OCI-LY7 (cell line): ENCODE data around the gene MT1HL1. TPM values are rescaled to one million over a fixed set of nuclear protein-coding genes. Genes with fewer than 3 reads are reported as not detected.

Source experiments
- BruUV-seq: library from RNA; stranded (reverse); fragments of 400-500 nt; replicated peaks from 2 replicates; lab custom pipeline; 2021; lab: Mats Ljungman, UMichigan
- CTCF ChIA-PET: fragments of 300-600 bp; sonication (Branson Sonifier 250); formaldehyde crosslinking; loops from one replicate; lab custom pipeline; 2022; ENCODE audit warnings: antibody characterized with exemption; ENCODE audit not compliant: unreplicated experiment; lab: Charles Lee
- POLR2A ChIA-PET: fragments of 300-600 bp; sonication (Branson Sonifier 250); formaldehyde crosslinking; loops from one replicate; lab custom pipeline; 2022; ENCODE audit warnings: antibody characterized with exemption; lab: Charles Lee
- DNase-seq: peaks from one replicate; pipeline ENCODE4 v3.0.0-alpha.2; 2015; ENCODE audit warnings: low spot score
- H2AFZ ChIP-seq: fragments of 200-600 bp; sonication (generic), shearing (Covaris generic); 2 replicates; pipeline ENCODE4 v1.6.1; 2014; ENCODE audit warnings: mild to moderate bottlenecking, antibody characterized with exemption, low read length, moderate library complexity
- H3K27ac ChIP-seq: fragments of 200-600 bp; sonication (generic); 2 replicates; pipeline ENCODE4 v1.5.1; 2014; ENCODE audit warnings: mixed run types, low read depth, mild to moderate bottlenecking, moderate library complexity, low read length, inconsistent platforms; ENCODE audit not compliant: poor library complexity, severe bottlenecking
- H3K36me3 ChIP-seq: fragments of 200-600 bp; sonication (generic); 2 replicates; pipeline ENCODE4 v1.6.1; 2014; ENCODE audit warnings: mild to moderate bottlenecking, antibody characterized with exemption, low read length, moderate library complexity, mixed read lengths; ENCODE audit not compliant: insufficient read depth
- H3K4me1 ChIP-seq: fragments of 200-600 bp; sonication (generic); 2 replicates; pipeline ENCODE4 v1.5.1; 2014; ENCODE audit warnings: mild to moderate bottlenecking, low read length; ENCODE audit not compliant: insufficient read depth, poor library complexity, severe bottlenecking
- H3K4me2 ChIP-seq: fragments of 200-600 bp; sonication (generic); 2 replicates; pipeline ENCODE4 v1.6.1; 2014; ENCODE audit warnings: mild to moderate bottlenecking, low read length
- H3K4me3 ChIP-seq: fragments of 200-600 bp; sonication (generic); 2 replicates; pipeline ENCODE4 v1.5.1; 2014; ENCODE audit warnings: mild to moderate bottlenecking, low read depth, low read length; ENCODE audit not compliant: poor library complexity, severe bottlenecking
- H3K79me2 ChIP-seq: fragments of 200-600 bp; sonication (generic); 2 replicates; pipeline ENCODE4 v1.6.1; 2016; ENCODE audit warnings: low read depth, mild to moderate bottlenecking, low read length, moderate library complexity, mixed read lengths; ENCODE audit not compliant: insufficient read depth
- H3K9me2 ChIP-seq: fragments of 200-600 bp; sonication (generic); 2 replicates; pipeline ENCODE4 v1.6.1; 2016; ENCODE audit warnings: mild to moderate bottlenecking, low read length, mixed read lengths; ENCODE audit not compliant: insufficient read depth
- H3K9me3 ChIP-seq: fragments of 200-600 bp; sonication (generic); 2 replicates; pipeline ENCODE4 v1.6.1; 2014; ENCODE audit warnings: mild to moderate bottlenecking, mixed run types, low read length, mixed read lengths
- H4K20me1 ChIP-seq: fragments of 200-600 bp; sonication (generic); 2 replicates; pipeline ENCODE4 v1.6.1; 2014; ENCODE audit warnings: mild to moderate bottlenecking, antibody characterized with exemption, low read length, moderate library complexity, mixed read lengths; ENCODE audit not compliant: insufficient read depth
- EZH2phosphoT487 ChIP-seq: fragments of 200-600 bp; sonication (generic); IDR thresholded peaks from 2 replicates; pipeline ENCODE4 v1.6.1; 2018; ENCODE audit warnings: low read depth, borderline replicate concordance, mild to moderate bottlenecking, mixed run types, antibody characterized with exemption, low read length, moderate library complexity, mixed read lengths
- intact Hi-C: fragments of 100-400 bp; cut with micrococcal nuclease; formaldehyde crosslinking; loops from one replicate; pipeline ENCODE4 v1.10.0; 2022; ENCODE audit not compliant: unreplicated experiment
- total RNA-seq, 2 experiments: library from RNA; depleted of rRNA in 1 of 2; stranded (reverse); fragments of >200 nt in 1 of 2; shearing (Covaris generic) in 1 of 2; gene quantifications; 2 replicates each; pipeline ENCODE4 v1.2.3, GENCODE V29; 2014 to 2022
- TF ChIP-seq, protein P1 (sequence below): fragments of 200-600 bp; sonication (generic); conservative IDR thresholded peaks from 2 replicates; pipeline ENCODE4 v1.5.1; 2014; ENCODE audit warnings: mild to moderate bottlenecking, antibody characterized with exemption, low read length, moderate library complexity, mixed read lengths

MT1HL1 gene
- total RNA-seq, 2 experiments from 2014 or later = not detected

DNA sequence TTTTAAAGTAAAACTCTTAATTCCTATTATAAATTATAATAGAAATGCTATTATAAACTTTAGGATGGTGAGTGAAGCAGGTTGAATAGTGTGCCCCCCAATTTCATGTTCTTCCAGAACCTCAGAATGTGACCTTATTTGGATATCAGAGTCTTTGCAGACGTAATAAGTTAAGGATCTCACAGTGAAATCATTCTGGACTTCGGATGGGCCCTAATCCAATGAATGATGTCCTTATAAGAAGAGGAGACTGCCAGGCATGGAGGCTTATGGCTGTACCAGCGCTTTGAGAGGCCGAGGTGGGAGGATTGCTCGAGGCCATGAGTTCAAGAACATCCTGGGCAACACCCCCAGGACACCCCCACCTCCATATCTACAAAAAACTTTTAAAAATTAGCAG, 9.4 kb upstream of the MT1HL1 start:
- intact Hi-C loops = no loop called here
- Histone ChIP-seq H3K9me2 (no peaks in the 10 kb centered on the region), H3K27ac (no peak overlapping the region), H2AFZ (no peak overlapping the region), H3K4me1 (no peaks in the 10 kb centered on the region), H3K36me3 (no peaks in the 10 kb centered on the region), H4K20me1 (no peaks in the 10 kb centered on the region), H3K9me3 (no peaks in the 10 kb centered on the region), H3K79me2 (no peaks in the 10 kb centered on the region), H3K4me3 (no peak overlapping the region), H3K4me2 (no peak overlapping the region)
- DNase-seq = no peak
- ChIA-PET POLR2A (no interaction called here), CTCF (no interaction called here)
- BruUV-seq = no TSS peak
- no peak for TF ChIP-seq EZH2phosphoT487
- TF ChIP-seq, protein P1, sequence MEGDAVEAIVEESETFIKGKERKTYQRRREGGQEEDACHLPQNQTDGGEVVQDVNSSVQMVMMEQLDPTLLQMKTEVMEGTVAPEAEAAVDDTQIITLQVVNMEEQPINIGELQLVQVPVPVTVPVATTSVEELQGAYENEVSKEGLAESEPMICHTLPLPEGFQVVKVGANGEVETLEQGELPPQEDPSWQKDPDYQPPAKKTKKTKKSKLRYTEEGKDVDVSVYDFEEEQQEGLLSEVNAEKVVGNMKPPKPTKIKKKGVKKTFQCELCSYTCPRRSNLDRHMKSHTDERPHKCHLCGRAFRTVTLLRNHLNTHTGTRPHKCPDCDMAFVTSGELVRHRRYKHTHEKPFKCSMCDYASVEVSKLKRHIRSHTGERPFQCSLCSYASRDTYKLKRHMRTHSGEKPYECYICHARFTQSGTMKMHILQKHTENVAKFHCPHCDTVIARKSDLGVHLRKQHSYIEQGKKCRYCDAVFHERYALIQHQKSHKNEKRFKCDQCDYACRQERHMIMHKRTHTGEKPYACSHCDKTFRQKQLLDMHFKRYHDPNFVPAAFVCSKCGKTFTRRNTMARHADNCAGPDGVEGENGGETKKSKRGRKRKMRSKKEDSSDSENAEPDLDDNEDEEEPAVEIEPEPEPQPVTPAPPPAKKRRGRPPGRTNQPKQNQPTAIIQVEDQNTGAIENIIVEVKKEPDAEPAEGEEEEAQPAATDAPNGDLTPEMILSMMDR = no peak

DNA sequence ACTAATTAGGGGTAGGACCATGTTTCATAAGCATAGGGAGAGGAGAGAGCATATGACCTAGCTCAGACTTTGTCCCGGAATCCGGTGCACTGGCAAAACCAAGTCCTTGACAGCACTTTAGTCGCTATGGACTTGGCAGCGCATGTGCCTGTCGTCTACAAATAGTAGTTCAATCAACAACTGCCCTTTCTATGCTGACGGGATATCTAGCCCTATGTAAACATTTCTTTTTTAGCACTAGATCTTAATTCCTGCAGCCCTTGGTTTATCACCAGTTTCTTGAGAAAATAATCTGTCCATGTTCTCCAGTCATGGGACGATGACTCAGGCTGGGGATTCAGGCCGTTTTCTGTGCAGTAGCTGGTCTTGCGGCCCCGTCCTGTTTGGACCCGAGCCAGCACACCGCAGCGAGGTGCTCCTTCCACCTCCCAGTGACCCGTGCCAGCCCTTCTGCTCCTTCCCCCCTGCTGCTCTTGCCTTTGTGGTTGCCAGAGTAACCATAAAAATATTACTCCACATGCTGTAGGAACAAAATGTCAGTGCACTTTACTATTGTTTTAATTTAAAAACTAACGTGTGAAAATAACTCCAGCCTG, 8.6 kb upstream of the MT1HL1 start:
- ChIA-PET CTCF (no interaction called here), POLR2A (interaction anchor here (1.0 kb wide), 1 partner anchor 14 kb away, joined by 3 read pairs; no protein-coding TSS in a partner anchor)
- BruUV-seq = no TSS peak
- H3K36me3 ChIP-seq = no peaks in the 10 kb centered on the region
- DNase-seq = no peak
- H3K27ac ChIP-seq = no peak overlapping the region
- no peaks in the 10 kb centered on the region for H3K4me1 ChIP-seq
- TF ChIP-seq EZH2phosphoT487 = no peak
- TF ChIP-seq, protein P1 = no peak
- H2AFZ ChIP-seq = no peak overlapping the region
- no peak overlapping the region for H3K4me2 ChIP-seq
- no peaks in the 10 kb centered on the region for H3K9me2 ChIP-seq
- no peaks in the 10 kb centered on the region for H3K79me2 ChIP-seq
- no peaks in the 10 kb centered on the region for H4K20me1 ChIP-seq
- no peaks in the 10 kb centered on the region for H3K9me3 ChIP-seq
- intact Hi-C loops = no loop called here
- H3K4me3 ChIP-seq = no peak overlapping the region

DNA sequence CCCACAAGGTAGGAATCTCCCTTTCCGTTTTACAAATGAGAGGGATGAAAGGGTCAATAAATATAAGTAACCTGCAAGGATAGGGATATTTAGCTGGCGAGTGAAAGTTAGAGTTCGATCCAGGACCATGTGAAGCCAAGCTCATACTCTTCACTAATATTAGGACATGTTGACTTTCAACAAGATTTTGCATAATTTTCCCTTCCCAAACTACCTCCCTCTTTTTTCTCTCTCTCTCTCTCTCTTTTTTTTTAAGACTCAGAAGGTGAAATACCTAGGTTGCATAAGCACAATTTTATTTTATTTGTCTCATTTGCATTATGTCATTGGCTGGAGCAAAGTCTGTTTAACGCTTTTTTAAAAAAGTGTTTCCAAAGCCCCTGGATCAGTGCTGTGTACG, 8.1 kb upstream of the MT1HL1 start:
- no TSS peak for BruUV-seq
- CTCF ChIA-PET = no interaction called here
- no peak for TF ChIP-seq EZH2phosphoT487
- TF ChIP-seq, protein P1 = no peak

More for the DNA sequence above, 8.1 kb upstream of the MT1HL1 start:
- Histone ChIP-seq H3K9me3 (no peaks in the 10 kb centered on the region), H3K27ac (no peak overlapping the region), H3K36me3 (no peaks in the 10 kb centered on the region), H3K4me1 (no peaks in the 10 kb centered on the region), H4K20me1 (no peaks in the 10 kb centered on the region), H3K9me2 (no peaks in the 10 kb centered on the region), H3K4me2 (no peak overlapping the region), H3K4me3 (no peak overlapping the region), H2AFZ (no peak overlapping the region), H3K79me2 (no peaks in the 10 kb centered on the region)
- POLR2A ChIA-PET = interaction anchor here (1.0 kb wide), 1 partner anchor 14 kb away, joined by 3 read pairs; no protein-coding TSS in a partner anchor
- intact Hi-C loops = no loop called here
- DNase-seq = no peak
